GM13976 (cell line): Measurements from ENCODE around the gene COL13A1.

ENCODE experiments used
- DNase-seq: peaks from one replicate; pipeline ENCODE4 v3.0.0; 2012; ENCODE audit warnings: low spot score
- CTCF ChIP-seq: IDR thresholded peaks from 2 replicates; pipeline ENCODE4 v1.5.1; 2012; ENCODE audit warnings: borderline replicate concordance, mild to moderate bottlenecking; ENCODE audit not compliant: insufficient read depth; ENCODE audit errors: extremely low read depth, missing control alignments, control extremely low read depth
- in situ Hi-C: fragments of 300-500 bp; cut with MboI; formaldehyde crosslinking; loops from one replicate; pipeline ENCODE4 v1.12.0; 2022; ENCODE audit warnings: low sequenced_read_pairs, mixed read lengths, inconsistent platforms; ENCODE audit not compliant: unreplicated experiment

Gene COL13A1

GRCh38 chr10:69787681-69788080, 14.0 kb upstream of the COL13A1 start:
- no peak for DNase-seq
- TF ChIP-seq CTCF, result no peak
- in situ Hi-C loops, result no loop called here

GRCh38 chr10:69789164-69789576, 12.5 kb upstream of the COL13A1 start:
- DNase-seq, result no peak
- in situ Hi-C loops, result no loop called here
- TF ChIP-seq CTCF, result peak; percentile 21

DNA sequence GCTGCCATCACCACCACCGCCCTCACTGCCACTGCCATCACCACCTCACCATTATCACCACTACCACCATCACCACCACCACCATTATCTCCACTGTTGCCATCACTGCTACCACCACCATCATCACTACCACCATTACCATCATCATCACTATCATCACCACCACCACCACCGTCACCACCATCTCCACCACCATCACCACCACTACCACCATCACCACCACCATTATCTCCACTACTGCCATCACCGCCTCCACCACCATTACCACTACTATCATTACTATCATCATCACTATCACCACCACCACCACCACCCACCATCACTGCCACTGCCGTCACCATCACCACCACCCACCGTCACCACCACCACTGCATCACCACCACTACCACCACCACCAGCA, 9.9 kb upstream of the COL13A1 start:
- no peak for DNase-seq
- in situ Hi-C loops, result no loop called here
- no peak for TF ChIP-seq CTCF

DNA sequence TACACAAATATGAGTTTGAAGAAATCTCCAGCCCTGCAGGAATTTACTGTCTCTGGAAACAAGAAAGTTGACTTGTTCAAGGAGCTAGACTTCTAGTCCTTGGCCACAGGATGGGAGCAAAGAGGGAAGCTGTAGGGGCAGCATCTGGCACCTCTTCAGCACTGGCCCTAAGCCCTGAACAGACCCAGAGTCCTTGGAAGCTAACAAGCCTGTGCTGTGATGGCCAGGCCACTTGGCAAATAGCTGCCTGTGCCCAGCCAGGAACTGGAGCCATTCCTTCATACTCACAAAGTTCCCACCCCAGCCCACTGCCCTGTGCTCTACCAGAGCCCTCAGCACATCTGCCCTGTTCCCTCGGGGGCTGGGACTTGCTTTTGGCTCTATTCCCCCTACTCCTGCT, 9.4 kb upstream of the COL13A1 start:
- in situ Hi-C loops, result no loop called here
- no peak for DNase-seq

GRCh38 chr10:69794673-69795072, 7.0 kb upstream of the COL13A1 start:
- in situ Hi-C loops, result no loop called here
- no peak for TF ChIP-seq CTCF
- DNase-seq, result no peak

More for the DNA sequence above, 9.4 kb upstream of the COL13A1 start:
- no peak for TF ChIP-seq CTCF

DNA sequence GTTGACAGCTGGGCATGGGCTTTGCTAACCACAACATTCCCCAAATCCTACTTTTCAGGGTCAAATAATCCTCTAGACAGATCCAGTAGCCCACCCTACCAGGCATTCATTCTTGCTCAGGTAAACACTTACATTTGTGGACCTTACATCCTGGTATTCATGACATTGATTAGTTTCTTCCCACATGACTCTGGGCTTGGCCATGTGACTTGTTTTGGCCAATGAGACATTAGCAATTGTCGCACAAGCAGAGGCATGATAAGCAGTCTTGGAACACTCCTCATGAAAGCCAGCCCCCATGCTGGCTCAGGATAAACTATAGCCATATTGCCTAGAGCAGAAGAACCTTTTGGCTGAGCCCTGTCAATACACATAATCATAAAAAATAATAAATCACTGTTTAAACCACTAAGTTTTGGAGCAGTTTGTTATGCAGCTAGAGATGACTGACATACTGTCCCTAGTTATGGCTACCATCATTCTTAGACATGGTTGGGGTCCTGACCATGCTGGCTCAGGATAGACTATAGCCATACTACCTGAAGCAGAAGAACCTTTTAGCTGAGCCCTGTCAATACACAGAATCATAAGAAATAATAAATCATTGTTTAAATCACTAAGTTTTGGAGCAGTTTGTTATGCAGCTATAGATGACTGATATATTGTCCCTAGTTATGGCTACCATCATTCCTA, 6.3 kb upstream of the COL13A1 start:
- DNase-seq, result no peak
- in situ Hi-C loops, result no loop called here
- no peak for TF ChIP-seq CTCF

DNA sequence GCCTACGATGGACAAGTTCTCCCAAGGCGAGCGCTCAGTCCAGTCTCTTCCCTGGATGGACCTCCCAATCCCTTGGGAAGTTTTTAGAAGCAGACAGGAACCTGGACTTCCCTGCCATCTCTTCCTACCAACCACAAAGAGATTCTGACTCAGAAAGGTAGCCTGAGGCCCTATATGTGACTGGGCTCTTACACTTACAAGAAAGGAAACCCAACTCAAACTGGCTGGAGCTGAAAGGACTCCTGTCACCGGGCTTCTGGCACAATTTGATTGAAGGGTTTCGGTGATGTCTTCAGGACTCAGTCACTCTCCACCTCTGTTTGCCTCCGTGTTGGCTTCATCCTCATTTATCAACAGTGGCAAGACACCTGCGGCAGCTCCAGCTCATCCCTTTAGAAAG, 3.7 kb upstream of the COL13A1 start:
- in situ Hi-C loops, result no loop called here
- no peak for DNase-seq
- TF ChIP-seq CTCF, result no peak
